ENCODE data around the gene BRAT1. TPM values are rescaled to one million over a fixed set of nuclear protein-coding genes. Genes with fewer than 3 reads are reported as not detected.

Gene BRAT1
- total RNA-seq, 1 donor: 46.6 TPM

Small RNAs within 50 kb of the gene (small RNA-seq; reads per million reads assigned to genes)
- gene MIR4648: not detected

Other genes starting within 250 kb of the BRAT1 start
- 5.7 TPM for gene SNX8, start 241.1 kb downstream of the BRAT1 start, total RNA-seq
- gene EIF3B, start 200.7 kb downstream of the BRAT1 start, total RNA-seq: 117 TPM
- gene CHST12, start 151.9 kb downstream of the BRAT1 start, total RNA-seq: 29.6 TPM
- gene GRIFIN, start 79.1 kb downstream of the BRAT1 start, total RNA-seq: not detected
- 22.4 TPM for gene LFNG, start 35.8 kb downstream of the BRAT1 start, total RNA-seq
- 4.6 TPM for gene IQCE, start 3.5 kb upstream of the BRAT1 start, total RNA-seq
- 41.2 TPM for gene TTYH3, start 76.5 kb upstream of the BRAT1 start, total RNA-seq
- 2.4 TPM for gene AMZ1, start 132.7 kb upstream of the BRAT1 start, total RNA-seq

Data from hematopoietic multipotent progenitor cell (in vitro differentiated cells).